Thyroid gland (tissue), 4 donors: ENCODE data around the gene SND1.

Source experiments
- CTCF ChIP-seq, 6 experiments: fragments of 200-600 bp in 3 of 6; fragments of 450-650 bp in 3 of 6; sonication (generic) in 3 of 6; IDR thresholded peaks; one replicate each; pipeline ENCODE4 v1.5.1; 2016 to 2019; ENCODE audit warnings: antibody characterized with exemption in 6 of 6, mild to moderate bottlenecking in 2 of 6, inconsistent platforms in 1 of 6, moderate library complexity in 1 of 6
- POLR2A ChIP-seq, 2 donors: fragments of 450-650 bp; IDR thresholded peaks; one replicate each; pipeline ENCODE4 v1.6.1; 2017; ENCODE audit warnings: antibody characterized with exemption in 2 of 2, mild to moderate bottlenecking in 2 of 2, moderate library complexity in 1 of 2

GRCh38 chr7:127781081-127781480 is 129.1 kb downstream of the SND1 start:
- TF ChIP-seq CTCF (IDR thresholded peaks at IDR 0.05) (no peak), POLR2A (IDR thresholded peaks at IDR 0.05) (no peak)
